GM12878 (cell line): ENCODE data around the gene IDH3G. TPM values are rescaled to one million over a fixed set of nuclear protein-coding genes. Genes with fewer than 3 reads are reported as not detected.

Experiments
- ATAC-seq: fragments of 200-7000 bp; cut with Tn5 transposase; 3 replicates; pipeline ENCODE4 v1.9.1; 2020; ENCODE audit warnings: mild to moderate bottlenecking, moderate library complexity
- BruUV-seq: library from RNA; stranded (reverse); fragments of 400-500 nt; replicated peaks from 2 replicates; lab custom pipeline; 2021; lab: Mats Ljungman, UMichigan
- CTCF ChIA-PET: fragments of 300-600 bp; sonication (Branson Sonifier 250); formaldehyde crosslinking; extraction: SDS; loops from one replicate; lab custom pipeline; 2021; ENCODE audit warnings: inconsistent platforms; lab: Yijun Ruan, JAX
- POLR2A ChIA-PET: fragments of 350-600 bp; formaldehyde crosslinking; extraction: SDS; loops from one replicate; lab custom pipeline; 2021; ENCODE audit warnings: inconsistent platforms; lab: Charles Lee
- RAD21 ChIA-PET: fragments of 300-600 bp; sonication (Branson Sonifier 250); formaldehyde crosslinking; loops from one replicate; lab custom pipeline; 2023; ENCODE audit warnings: antibody characterized with exemption; ENCODE audit not compliant: unreplicated experiment; lab: Charles Lee
- SMC1A ChIA-PET: fragments of 300-600 bp; sonication (Branson Sonifier 250); formaldehyde crosslinking; loops from one replicate; lab custom pipeline; 2023; ENCODE audit not compliant: unreplicated experiment, uncharacterized antibody; lab: Charles Lee
- DNase-seq: peaks from one replicate; pipeline ENCODE4 v3.0.0-alpha.2; 2011; ENCODE audit warnings: low read depth, low spot score
- FAIRE-seq: peaks from 3 replicates; lab custom pipeline; 2011; peaks lifted over from hg19 to GRCh38; lab: Jason Lieb, UNC
- H2AFZ ChIP-seq: 2 replicates; pipeline ENCODE4 v1.6.0; 2011; ENCODE audit warnings: low read depth, low read length, control low read depth; ENCODE audit not compliant: control insufficient read depth
- H3K27ac ChIP-seq: 2 replicates; pipeline ENCODE4 v1.5.1; 2011; ENCODE audit warnings: control low read depth; ENCODE audit not compliant: control insufficient read depth, insufficient read depth
- H3K27me3 ChIP-seq, 2 experiments: replicated peaks in 1 of 2; 2 replicates each; pipeline versions ENCODE4 v1.6.0 to v1.6.1; 2011; ENCODE audit warnings: low read length in 1 of 2; ENCODE audit not compliant: control insufficient read depth in 2 of 2, insufficient read depth in 2 of 2
- H3K36me3 ChIP-seq, 2 experiments: 2 replicates each; pipeline ENCODE4 v1.5.1; 2011; ENCODE audit warnings: low read length in 1 of 2; ENCODE audit not compliant: control insufficient read depth in 2 of 2, insufficient read depth in 2 of 2
- H3K4me1 ChIP-seq: 2 replicates; pipeline ENCODE4 v1.6.1; 2011; ENCODE audit warnings: mild to moderate bottlenecking, low read length, moderate library complexity, mixed read lengths; ENCODE audit not compliant: control insufficient read depth, insufficient read depth
- H3K4me2 ChIP-seq: 2 replicates; pipeline ENCODE4 v1.6.0; 2011; ENCODE audit warnings: control low read depth; ENCODE audit not compliant: control insufficient read depth, insufficient read depth
- H3K4me3 ChIP-seq: fragments of 200-600 bp; sonication (generic); 2 replicates; pipeline ENCODE4 v1.5.1; 2016
- H3K79me2 ChIP-seq: 2 replicates; pipeline ENCODE4 v1.6.0; 2011; ENCODE audit warnings: low read length; ENCODE audit not compliant: control insufficient read depth, insufficient read depth
- H3K9ac ChIP-seq: 2 replicates; pipeline ENCODE4 v1.8.0; 2011; ENCODE audit warnings: low read length, control low read depth, mixed read lengths; ENCODE audit not compliant: control insufficient read depth, insufficient read depth
- H3K9me3 ChIP-seq: replicated peaks from 3 replicates; pipeline ENCODE4 v1.5.1; 2011; ENCODE audit warnings: mild to moderate bottlenecking, low read length; ENCODE audit not compliant: control insufficient read depth, insufficient read depth
- H4K20me1 ChIP-seq: 2 replicates; pipeline ENCODE4 v1.6.0; 2011; ENCODE audit not compliant: control insufficient read depth, insufficient read depth
- BMI1 ChIP-seq: fragments of 450-650 bp; IDR thresholded peaks from 2 replicates; pipeline ENCODE4 v1.6.1; 2016; ENCODE audit warnings: mild to moderate bottlenecking, moderate library complexity, borderline replicate concordance
- CHD2 ChIP-seq: IDR thresholded peaks from 2 replicates; pipeline ENCODE4 v1.6.1; 2011; ENCODE audit warnings: low read depth, low read length, improper control_type of control experiment, borderline replicate concordance
- CHD4 ChIP-seq: fragments of 200-600 bp; sonication (generic); IDR thresholded peaks from 2 replicates; pipeline ENCODE4 v1.6.1; 2016; ENCODE audit warnings: mild to moderate bottlenecking
- CREB1 ChIP-seq: IDR thresholded peaks from 2 replicates; pipeline ENCODE4 v1.6.1; 2012; ENCODE audit warnings: low read depth, mild to moderate bottlenecking, inconsistent platforms
- HSF1 ChIP-seq: fragments of 150-350 bp; IDR thresholded peaks from 2 replicates; pipeline ENCODE4 v1.6.1; 2014; ENCODE audit warnings: mild to moderate bottlenecking, low read depth, low read length
- JUNB ChIP-seq: IDR thresholded peaks from 2 replicates; pipeline ENCODE4 v1.6.1; 2016; ENCODE audit warnings: antibody characterized with exemption, mild to moderate bottlenecking
- NBN ChIP-seq: fragments of 450-650 bp; IDR thresholded peaks from 2 replicates; pipeline ENCODE4 v1.6.1; 2016
- POLR2AphosphoS2 ChIP-seq: IDR thresholded peaks from 2 replicates; pipeline ENCODE4 v1.6.1; 2011; ENCODE audit warnings: low read depth, mild to moderate bottlenecking, low read length, improper control_type of control experiment, moderate library complexity
- RFX5 ChIP-seq: IDR thresholded peaks from 2 replicates; pipeline ENCODE4 v1.6.1; 2011; ENCODE audit warnings: low read depth, low read length, improper control_type of control experiment
- WGBS: methylation state at CpG from one replicate; pipeline ENCODE4 v1.1.6; 2016; ENCODE audit warnings: low lambda C conversion rate; ENCODE audit not compliant: insufficient replicate concordance, insufficient coverage; ENCODE audit errors: missing lambda C conversion rate; 5-methylcytosine and 5-hydroxymethylcytosine counted together
- in situ Hi-C: fragments of 300-500 bp; cut with MboI; formaldehyde crosslinking; loops from 9 replicates; pipeline ENCODE4 v1.14.3; 2018; ENCODE audit warnings: mixed read lengths
- intact Hi-C: fragments of 100-400 bp; cut with micrococcal nuclease; formaldehyde crosslinking; loops from one replicate; pipeline ENCODE4 v1.14.2; 2022; ENCODE audit not compliant: unreplicated experiment
- polyA plus RNA-seq, 11 experiments: library from polyadenylated mRNA; depleted of rRNA in 4 of 11; unstranded in 6 of 11; stranded (reverse) in 5 of 11; fragments of >200 nt; fragmentation: Nextera tagmentation in 4 of 11; fragmentation: Illumina TruSeq in 1 of 11; extraction: Ambion mirVana in 4 of 11; extraction: Trizol in 1 of 11; gene quantifications; 1 replicate in 1 of 11; 2 replicates in 10 of 11; pipeline versions ENCODE4 v1.2.1 to v1.2.3, GENCODE V29; 2011 to 2016; ENCODE audit warnings: inconsistent platforms in 2 of 11, missing spikeins in 2 of 11, low read depth in 1 of 11
- total RNA-seq, 4 experiments: library from RNA; depleted of rRNA in 3 of 4; stranded (reverse); fragments of >200 nt in 3 of 4; fragmentation: Illumina TruSeq in 1 of 4; extraction: Trizol in 1 of 4; gene quantifications; 2 replicates each; pipeline versions ENCODE4 v1.2.1 to v1.2.3, GENCODE V29; 2013 to 2021

The IDH3G gene
- total and polyA plus RNA-seq, 10 of the 15 experiments (the other 5 are each of a cell fraction or from before 2014, with no cell fraction given) = 26.3 to 102 (median 66.6) TPM

GRCh38 chrX:153736871-153737441 lies 57.2 kb downstream of the IDH3G start (continued):
- TF ChIP-seq RFX5 (no peak), JUNB (no peak)

- H3K36me3 ChIP-seq = no peaks in the 10 kb centered on the region
Measured at GRCh38 chrX:153736071-153736820, 57.9 kb downstream of the IDH3G start.

More at GRCh38 chrX:153736071-153736820, 57.9 kb downstream of the IDH3G start:
- in situ Hi-C loops = loop anchor here (10.0 kb wide), 2 partner anchors 49 to 61 kb away; partner anchors contain the start of genes PNCK and SRPK3
- peaks cover 2% of the 10 kb centered on the region; the same call in 1 of the 3 replicates for H3K9me3 ChIP-seq
- H3K27me3 ChIP-seq = no peaks in the 10 kb centered on the region
- ATAC-seq = no peak
- H3K79me2 ChIP-seq = no peaks in the 10 kb centered on the region
- H3K4me3 ChIP-seq = no peak overlapping the region
- no TSS peak for BruUV-seq
- ChIA-PET RAD21 (interaction anchor here (1.0 kb wide), 1 partner anchor 9 kb away, joined by 3 read pairs; no protein-coding TSS in a partner anchor), POLR2A (no interaction called here), SMC1A (no interaction called here)
- WGBS = 61% methylated on average over 29 of the region's 30 CpGs
- no peak overlapping the region for H2AFZ ChIP-seq
- H3K27ac ChIP-seq = no peak overlapping the region
- intact Hi-C loops = no loop called here
- H3K4me2 ChIP-seq = no peak overlapping the region
- no peaks in the 10 kb centered on the region for H3K4me1 ChIP-seq
- TF ChIP-seq BMI1 (no peak), NBN (no peak), CHD2 (no peak), CHD4 (no peak), CREB1 (no peak), POLR2AphosphoS2 (no peak), HSF1 (no peak)
- TF ChIP-seq, all 136 proteins: peak for 0
- Histone ChIP-seq H4K20me1 (no peaks in the 10 kb centered on the region), H3K9ac (no peak overlapping the region)
- CTCF ChIA-PET = interaction anchor here (1.0 kb wide), 1 partner anchor 10 kb away, joined by 5 read pairs; no protein-coding TSS in a partner anchor
- DNase-seq (no peak), FAIRE-seq (no peak)

Other genes with a start within 250 kb of the IDH3G start
Only the 7 nearest of the 18 such genes appear.
- gene BCAP31, start 70.0 kb downstream of the IDH3G start, total RNA-seq (2014; rRNA removed) = 62.7 and 72.8 TPM in 2 replicates
- gene BCAP31, start 70.0 kb downstream of the IDH3G start, total RNA-seq (2014; rRNA removed; fragmentation: Illumina TruSeq; extraction: Trizol) = 61.5 and 63.1 TPM in 2 replicates
- 104 and 109 TPM in 2 replicates for gene BCAP31, start 70.0 kb downstream of the IDH3G start, total RNA-seq (2021)
- 52.8 and 82.4 TPM in 2 replicates for gene BCAP31, start 70.0 kb downstream of the IDH3G start, polyA plus RNA-seq (2011; rRNA removed)
- gene BCAP31, start 70.0 kb downstream of the IDH3G start, polyA plus RNA-seq (2014; fragmentation: Illumina TruSeq; extraction: Trizol) = 73.4 and 78.7 TPM in 2 replicates
- gene BCAP31, start 70.0 kb downstream of the IDH3G start, polyA plus RNA-seq (2014; fragmentation: Nextera tagmentation; extraction: Ambion mirVana) = 100 to 1,000 TPM; 201 to 246 TPM
- gene BCAP31, start 70.0 kb downstream of the IDH3G start, polyA plus RNA-seq (2014; rRNA removed) = 71.3 and 79.4 TPM in 2 replicates
- gene BCAP31, start 70.0 kb downstream of the IDH3G start, polyA plus RNA-seq (2016; fragmentation: Nextera tagmentation; extraction: Ambion mirVana) = 100 to 1,000 TPM; 163 to 166 TPM
- gene ABCD1, start 69.5 kb downstream of the IDH3G start, total RNA-seq (2014; rRNA removed) = 3.8 and 5.1 TPM in 2 replicates
- gene ABCD1, start 69.5 kb downstream of the IDH3G start, total RNA-seq (2014; rRNA removed; fragmentation: Illumina TruSeq; extraction: Trizol) = 1.4 and 1.8 TPM in 2 replicates
- gene ABCD1, start 69.5 kb downstream of the IDH3G start, total RNA-seq (2021) = 6.5 and 6.8 TPM in 2 replicates
- gene ABCD1, start 69.5 kb downstream of the IDH3G start, polyA plus RNA-seq (2011; rRNA removed) = 0.55 and 1.3 TPM in 2 replicates
- 0.19 and 0.96 TPM in 2 replicates for gene ABCD1, start 69.5 kb downstream of the IDH3G start, polyA plus RNA-seq (2014; fragmentation: Illumina TruSeq; extraction: Trizol)
- gene ABCD1, start 69.5 kb downstream of the IDH3G start, polyA plus RNA-seq (2014; fragmentation: Nextera tagmentation; extraction: Ambion mirVana) = under 1 TPM; 0.13 to 0.35 TPM
- 3.9 and 5.1 TPM in 2 replicates for gene ABCD1, start 69.5 kb downstream of the IDH3G start, polyA plus RNA-seq (2014; rRNA removed)
- 1 to 10 TPM; 1.4 to 1.6 TPM for gene ABCD1, start 69.5 kb downstream of the IDH3G start, polyA plus RNA-seq (2016; fragmentation: Nextera tagmentation; extraction: Ambion mirVana)
- not detected in 2 replicates for gene PLXNB3, start 30.1 kb downstream of the IDH3G start, total RNA-seq (2014; rRNA removed)
- not detected in 2 replicates for gene PLXNB3, start 30.1 kb downstream of the IDH3G start, total RNA-seq (2014; rRNA removed; fragmentation: Illumina TruSeq; extraction: Trizol)
- 0.21 and 0.53 TPM in 2 replicates for gene PLXNB3, start 30.1 kb downstream of the IDH3G start, total RNA-seq (2021)
- gene PLXNB3, start 30.1 kb downstream of the IDH3G start, polyA plus RNA-seq (2011; rRNA removed) = 0.14 and 0.20 TPM in 2 replicates
- gene PLXNB3, start 30.1 kb downstream of the IDH3G start, polyA plus RNA-seq (2014; fragmentation: Illumina TruSeq; extraction: Trizol) = 0.18 TPM in 1 of 2 replicates, not detected in the other
- gene PLXNB3, start 30.1 kb downstream of the IDH3G start, polyA plus RNA-seq (2014; fragmentation: Nextera tagmentation; extraction: Ambion mirVana) = not detected
- gene PLXNB3, start 30.1 kb downstream of the IDH3G start, polyA plus RNA-seq (2014; rRNA removed) = 0.62 and 0.68 TPM in 2 replicates
- under 1 TPM; 0.06 to 0.43 TPM for gene PLXNB3, start 30.1 kb downstream of the IDH3G start, polyA plus RNA-seq (2016; fragmentation: Nextera tagmentation; extraction: Ambion mirVana)
- not detected in 2 replicates for gene SRPK3, start 13.3 kb downstream of the IDH3G start, total RNA-seq (2014; rRNA removed)
- gene SRPK3, start 13.3 kb downstream of the IDH3G start, total RNA-seq (2014; rRNA removed; fragmentation: Illumina TruSeq; extraction: Trizol) = not detected in 2 replicates
- gene SRPK3, start 13.3 kb downstream of the IDH3G start, total RNA-seq (2021) = not detected in 2 replicates
- not detected in 2 replicates for gene SRPK3, start 13.3 kb downstream of the IDH3G start, polyA plus RNA-seq (2011; rRNA removed)
- gene SRPK3, start 13.3 kb downstream of the IDH3G start, polyA plus RNA-seq (2014; fragmentation: Illumina TruSeq; extraction: Trizol) = not detected in 2 replicates
- under 1 TPM in 1 of 2 experiments, not detected in 1; 0.05 TPM for gene SRPK3, start 13.3 kb downstream of the IDH3G start, polyA plus RNA-seq (2014; fragmentation: Nextera tagmentation; extraction: Ambion mirVana)
- gene SRPK3, start 13.3 kb downstream of the IDH3G start, polyA plus RNA-seq (2014; rRNA removed) = not detected in 2 replicates
- under 1 TPM in 1 of 2 experiments, not detected in 1; 0.19 TPM for gene SRPK3, start 13.3 kb downstream of the IDH3G start, polyA plus RNA-seq (2016; fragmentation: Nextera tagmentation; extraction: Ambion mirVana)
- 252 and 305 TPM in 2 replicates for gene SSR4, start 293 bp upstream of the IDH3G start, total RNA-seq (2014; rRNA removed)
- 160 and 189 TPM in 2 replicates for gene SSR4, start 293 bp upstream of the IDH3G start, total RNA-seq (2014; rRNA removed; fragmentation: Illumina TruSeq; extraction: Trizol)
- gene SSR4, start 293 bp upstream of the IDH3G start, total RNA-seq (2021) = 244 and 247 TPM in 2 replicates
- 94.1 and 176 TPM in 2 replicates for gene SSR4, start 293 bp upstream of the IDH3G start, polyA plus RNA-seq (2011; rRNA removed)
- gene SSR4, start 293 bp upstream of the IDH3G start, polyA plus RNA-seq (2014; fragmentation: Illumina TruSeq; extraction: Trizol) = 61.3 and 151 TPM in 2 replicates
- 100 to 1,000 TPM; 351 to 521 TPM for gene SSR4, start 293 bp upstream of the IDH3G start, polyA plus RNA-seq (2014; fragmentation: Nextera tagmentation; extraction: Ambion mirVana)
- 312 and 326 TPM in 2 replicates for gene SSR4, start 293 bp upstream of the IDH3G start, polyA plus RNA-seq (2014; rRNA removed)
- gene SSR4, start 293 bp upstream of the IDH3G start, polyA plus RNA-seq (2016; fragmentation: Nextera tagmentation; extraction: Ambion mirVana) = 100 to 1,000 TPM; 315 to 317 TPM
- not detected in 2 replicates for gene PDZD4, start 36.2 kb upstream of the IDH3G start, total RNA-seq (2014; rRNA removed)
- gene PDZD4, start 36.2 kb upstream of the IDH3G start, total RNA-seq (2014; rRNA removed; fragmentation: Illumina TruSeq; extraction: Trizol) = not detected in 2 replicates
- gene PDZD4, start 36.2 kb upstream of the IDH3G start, total RNA-seq (2021) = 0.15 TPM in 1 of 2 replicates, not detected in the other
- not detected in 2 replicates for gene PDZD4, start 36.2 kb upstream of the IDH3G start, polyA plus RNA-seq (2011; rRNA removed)
- gene PDZD4, start 36.2 kb upstream of the IDH3G start, polyA plus RNA-seq (2014; fragmentation: Illumina TruSeq; extraction: Trizol) = 0.01 TPM in 1 of 2 replicates, not detected in the other
- not detected for gene PDZD4, start 36.2 kb upstream of the IDH3G start, polyA plus RNA-seq (2014; fragmentation: Nextera tagmentation; extraction: Ambion mirVana)
- 0.05 TPM in 1 of 2 replicates, not detected in the other for gene PDZD4, start 36.2 kb upstream of the IDH3G start, polyA plus RNA-seq (2014; rRNA removed)
- gene PDZD4, start 36.2 kb upstream of the IDH3G start, polyA plus RNA-seq (2016; fragmentation: Nextera tagmentation; extraction: Ambion mirVana) = under 1 TPM in 1 of 2 experiments, not detected in 1; 0.04 TPM
- not detected in 2 replicates for gene L1CAM, start 91.8 kb upstream of the IDH3G start, total RNA-seq (2014; rRNA removed)
- not detected in 2 replicates for gene L1CAM, start 91.8 kb upstream of the IDH3G start, total RNA-seq (2014; rRNA removed; fragmentation: Illumina TruSeq; extraction: Trizol)
- gene L1CAM, start 91.8 kb upstream of the IDH3G start, total RNA-seq (2021) = 0.24 and 0.64 TPM in 2 replicates
- 0.12 and 0.22 TPM in 2 replicates for gene L1CAM, start 91.8 kb upstream of the IDH3G start, polyA plus RNA-seq (2011; rRNA removed)
- gene L1CAM, start 91.8 kb upstream of the IDH3G start, polyA plus RNA-seq (2014; fragmentation: Illumina TruSeq; extraction: Trizol) = not detected in 2 replicates
- gene L1CAM, start 91.8 kb upstream of the IDH3G start, polyA plus RNA-seq (2014; fragmentation: Nextera tagmentation; extraction: Ambion mirVana) = not detected
- gene L1CAM, start 91.8 kb upstream of the IDH3G start, polyA plus RNA-seq (2014; rRNA removed) = 0.01 TPM in 1 of 2 replicates, not detected in the other
- under 1 TPM; 0.05 to 0.09 TPM for gene L1CAM, start 91.8 kb upstream of the IDH3G start, polyA plus RNA-seq (2016; fragmentation: Nextera tagmentation; extraction: Ambion mirVana)